OCI-LY1 (cell line): Measurements from ENCODE around the gene EBF4.

Experiments used
- EZH2 ChIP-seq: fragments of 200-600 bp; sonication (generic), shearing (Covaris generic); IDR thresholded peaks from 2 replicates; pipeline ENCODE4 v1.8.0; 2017; ENCODE audit warnings: borderline replicate concordance, mixed run types, mild to moderate bottlenecking, antibody characterized with exemption, low read length, moderate library complexity, mixed read lengths
- TF ChIP-seq, protein P1 (sequence below): fragments of 200-600 bp; sonication (generic), shearing (Covaris generic); IDR thresholded peaks from 2 replicates; pipeline ENCODE4 v1.5.1; 2017; ENCODE audit warnings: mild to moderate bottlenecking, antibody characterized with exemption, low read length, moderate library complexity, mixed read lengths

DNA sequence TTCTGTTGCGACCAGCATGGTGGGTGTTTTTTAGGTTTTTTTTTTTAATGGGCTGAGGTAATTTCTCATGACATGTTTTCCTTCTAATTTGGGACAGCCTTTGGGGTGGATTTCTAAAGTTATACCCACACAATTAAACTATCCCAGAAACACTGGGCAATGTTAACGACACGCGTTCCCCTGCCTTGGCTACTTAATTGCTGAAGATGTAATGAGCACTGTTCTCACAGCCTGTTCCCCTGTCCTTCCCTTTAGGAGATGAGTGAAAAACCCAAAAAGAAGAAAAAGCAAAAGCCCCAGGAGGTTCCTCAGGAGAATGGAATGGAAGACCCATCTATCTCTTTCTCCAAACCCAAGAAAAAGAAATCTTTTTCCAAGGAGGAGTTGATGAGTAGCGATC lies 34.9 kb upstream of the EBF4 start:
- TF ChIP-seq, protein P1, sequence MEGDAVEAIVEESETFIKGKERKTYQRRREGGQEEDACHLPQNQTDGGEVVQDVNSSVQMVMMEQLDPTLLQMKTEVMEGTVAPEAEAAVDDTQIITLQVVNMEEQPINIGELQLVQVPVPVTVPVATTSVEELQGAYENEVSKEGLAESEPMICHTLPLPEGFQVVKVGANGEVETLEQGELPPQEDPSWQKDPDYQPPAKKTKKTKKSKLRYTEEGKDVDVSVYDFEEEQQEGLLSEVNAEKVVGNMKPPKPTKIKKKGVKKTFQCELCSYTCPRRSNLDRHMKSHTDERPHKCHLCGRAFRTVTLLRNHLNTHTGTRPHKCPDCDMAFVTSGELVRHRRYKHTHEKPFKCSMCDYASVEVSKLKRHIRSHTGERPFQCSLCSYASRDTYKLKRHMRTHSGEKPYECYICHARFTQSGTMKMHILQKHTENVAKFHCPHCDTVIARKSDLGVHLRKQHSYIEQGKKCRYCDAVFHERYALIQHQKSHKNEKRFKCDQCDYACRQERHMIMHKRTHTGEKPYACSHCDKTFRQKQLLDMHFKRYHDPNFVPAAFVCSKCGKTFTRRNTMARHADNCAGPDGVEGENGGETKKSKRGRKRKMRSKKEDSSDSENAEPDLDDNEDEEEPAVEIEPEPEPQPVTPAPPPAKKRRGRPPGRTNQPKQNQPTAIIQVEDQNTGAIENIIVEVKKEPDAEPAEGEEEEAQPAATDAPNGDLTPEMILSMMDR: no peak
- TF ChIP-seq EZH2: no peak
